Measurements from ENCODE around the gene MXRA8. TPM values are rescaled to one million over a fixed set of nuclear protein-coding genes. Genes with fewer than 3 reads are reported as not detected.

MXRA8 gene
- total RNA-seq, 1 donor from 2014 or later = 24.3 TPM

- Mint-ChIP-seq H3K36me3 (ENCODE audit: insufficient read depth) (peaks cover 2% of the 10 kb centered on the region), H3K9me3 (ENCODE audit: low read depth) (no peaks in the 10 kb centered on the region), H3K27ac (peak overlapping the region; percentile 62)
Measured at GRCh38 chr1:1313500-1314236, 44.7 kb downstream of the MXRA8 start.

GRCh38 chr1:1312450-1313314 lies 45.7 kb downstream of the MXRA8 start:
- no peak overlapping the region for H3K27ac Mint-ChIP-seq
- no peak for DNase-seq (ENCODE audit: low spot score, unreplicated experiment)
- peaks cover 2% of the 10 kb centered on the region for H3K36me3 Mint-ChIP-seq (ENCODE audit: insufficient read depth)
- H3K4me3 Mint-ChIP-seq (ENCODE audit: low read depth) = no peak overlapping the region
- TF ChIP-seq CTCF (IDR thresholded peaks at IDR 0.05; ENCODE audit: unreplicated experiment) = no peak
- H3K27me3 Mint-ChIP-seq = no peaks in the 10 kb centered on the region
- peaks cover 1% of the 10 kb centered on the region for H3K4me1 Mint-ChIP-seq (ENCODE audit: low read depth)
- H3K9me3 Mint-ChIP-seq (ENCODE audit: low read depth) = no peaks in the 10 kb centered on the region

More at GRCh38 chr1:1313500-1314236, 44.7 kb downstream of the MXRA8 start:
- Mint-ChIP-seq H3K27me3 (no peaks in the 10 kb centered on the region), H3K4me3 (ENCODE audit: low read depth) (no peak overlapping the region), H3K4me1 (ENCODE audit: low read depth) (peaks cover 1% of the 10 kb centered on the region)
- DNase-seq (ENCODE audit: low spot score, unreplicated experiment) = no peak
- TF ChIP-seq CTCF (IDR thresholded peaks at IDR 0.05; ENCODE audit: unreplicated experiment) = no peak

GRCh38 chr1:1311107-1312104 lies 46.9 kb downstream of the MXRA8 start:
- no peak for TF ChIP-seq CTCF (IDR thresholded peaks at IDR 0.05; ENCODE audit: unreplicated experiment)
- DNase-seq (ENCODE audit: low spot score, unreplicated experiment) = no peak
- H3K27ac Mint-ChIP-seq = no peak overlapping the region
- no peak overlapping the region for H3K4me3 Mint-ChIP-seq (ENCODE audit: low read depth)
- peaks cover 2% of the 10 kb centered on the region for H3K36me3 Mint-ChIP-seq (ENCODE audit: insufficient read depth)
- no peaks in the 10 kb centered on the region for H3K27me3 Mint-ChIP-seq
- H3K9me3 Mint-ChIP-seq (ENCODE audit: low read depth) = no peaks in the 10 kb centered on the region
- H3K4me1 Mint-ChIP-seq (ENCODE audit: low read depth) = peaks cover 9% of the 10 kb centered on the region

GRCh38 chr1:1310476-1311053 lies 47.8 kb downstream of the MXRA8 start:
- H3K27me3 Mint-ChIP-seq = no peaks in the 10 kb centered on the region
- peaks cover 14% of the 10 kb centered on the region for H3K4me1 Mint-ChIP-seq (ENCODE audit: low read depth)
- TF ChIP-seq CTCF (IDR thresholded peaks at IDR 0.05; ENCODE audit: unreplicated experiment) = no peak
- H3K9me3 Mint-ChIP-seq (ENCODE audit: low read depth) = no peaks in the 10 kb centered on the region
- H3K27ac Mint-ChIP-seq = no peak overlapping the region
- peaks cover 2% of the 10 kb centered on the region for H3K36me3 Mint-ChIP-seq (ENCODE audit: insufficient read depth)
- no peak overlapping the region for H3K4me3 Mint-ChIP-seq (ENCODE audit: low read depth)
- no peak for DNase-seq (ENCODE audit: low spot score, unreplicated experiment)

Measured in progenitor cell of endocrine pancreas (in vitro differentiated cells).